GM06990 (cell line): ENCODE results near the gene PRKCA.

ENCODE experiments used
- DNase-seq: peaks from one replicate; pipeline ENCODE4 v3.0.0-alpha.2; 2011; ENCODE audit not compliant: insufficient read length; ENCODE audit errors: extremely low read depth
- H3K27me3 ChIP-seq: replicated peaks from 2 replicates; pipeline ENCODE4 v1.6.0; 2011; ENCODE audit warnings: low read length; ENCODE audit not compliant: control insufficient read depth, insufficient read depth
- H3K36me3 ChIP-seq: 2 replicates; pipeline ENCODE4 v1.5.1; 2011; ENCODE audit warnings: low read length; ENCODE audit not compliant: control insufficient read depth, insufficient read depth
- H3K4me3 ChIP-seq: replicated peaks from 2 replicates; pipeline ENCODE4 v1.5.1; 2011; ENCODE audit warnings: low read depth, mild to moderate bottlenecking, control low read depth, low read length
- CTCF ChIP-seq: IDR thresholded peaks from 2 replicates; pipeline ENCODE4 v1.5.1; 2011; ENCODE audit warnings: low read length, control low read depth, mild to moderate bottlenecking, inconsistent platforms; ENCODE audit not compliant: insufficient read depth, poor library complexity, severe bottlenecking

Gene PRKCA

GRCh38 chr17:66519154-66519553 lies 216.7 kb downstream of the PRKCA start:
- no peak for TF ChIP-seq CTCF
- DNase-seq, result no peak
- H3K36me3 ChIP-seq, result no peaks in the 10 kb centered on the region
- no peak overlapping the region for H3K4me3 ChIP-seq
- no peaks in the 10 kb centered on the region for H3K27me3 ChIP-seq

- no peaks in the 10 kb centered on the region for H3K36me3 ChIP-seq
- no peak for DNase-seq
Observed at GRCh38 chr17:66520999-66521398, 218.6 kb downstream of the PRKCA start.

GRCh38 chr17:66522591-66523272 lies 220.3 kb downstream of the PRKCA start:
- DNase-seq, result no peak
- Histone ChIP-seq H3K4me3 (no peak overlapping the region), H3K36me3 (no peaks in the 10 kb centered on the region), H3K27me3 (no peaks in the 10 kb centered on the region)
- TF ChIP-seq CTCF, result no peak

More at GRCh38 chr17:66520999-66521398, 218.6 kb downstream of the PRKCA start:
- Histone ChIP-seq H3K27me3 (no peaks in the 10 kb centered on the region), H3K4me3 (no peak overlapping the region)
- no peak for TF ChIP-seq CTCF

GRCh38 chr17:66523378-66524200 lies 221.2 kb downstream of the PRKCA start:
- Histone ChIP-seq H3K4me3 (no peak overlapping the region), H3K36me3 (no peaks in the 10 kb centered on the region), H3K27me3 (no peaks in the 10 kb centered on the region)
- DNase-seq, result no peak
- no peak for TF ChIP-seq CTCF

- TF ChIP-seq CTCF, result no peak
- DNase-seq, result no peak
- H3K4me3 ChIP-seq, result no peak overlapping the region
Observed at GRCh38 chr17:66524877-66525276, 222.5 kb downstream of the PRKCA start.

More at GRCh38 chr17:66524877-66525276, 222.5 kb downstream of the PRKCA start:
- Histone ChIP-seq H3K36me3 (no peaks in the 10 kb centered on the region), H3K27me3 (no peaks in the 10 kb centered on the region)
